Transverse colon (tissue), 4 donors: ENCODE results near the gene ETS2. TPM values are rescaled to one million over a fixed set of nuclear protein-coding genes. Genes with fewer than 3 reads are reported as not detected.

ENCODE experiments used
- DNase-seq: peaks from one replicate; pipeline ENCODE4 v3.0.0-alpha.2; 2019
- H3K27ac ChIP-seq, 4 donors: fragments of 200-600 bp; sonication (generic); 2 replicates each; pipeline ENCODE4 v1.5.1; 2016 to 2018; ENCODE audit warnings: inconsistent platforms in 4 of 4
- H3K27me3 ChIP-seq: fragments of 200-600 bp; sonication (generic); 2 replicates; pipeline ENCODE4 v1.5.1; 2017; ENCODE audit warnings: inconsistent platforms
- H3K36me3 ChIP-seq, 4 donors: fragments of 200-600 bp; sonication (generic); 2 replicates each; pipeline ENCODE4 v1.5.1; 2017 to 2019; ENCODE audit warnings: inconsistent platforms in 4 of 4
- H3K4me1 ChIP-seq, 4 donors: fragments of 200-600 bp; sonication (generic); 2 replicates each; pipeline ENCODE4 v1.5.1; 2017 to 2020; ENCODE audit warnings: inconsistent platforms in 4 of 4
- H3K4me3 ChIP-seq, 4 donors: fragments of 200-600 bp; sonication (generic); 1 replicate in 1 of 4; 2 replicates in 3 of 4; pipeline versions ENCODE4 v1.5.1 to v1.6.1; 2017 to 2019; ENCODE audit warnings: inconsistent platforms in 4 of 4
- H3K9me3 ChIP-seq, 2 donors: fragments of 200-600 bp; sonication (generic); 2 replicates each; pipeline ENCODE4 v1.5.1; 2017 to 2019; ENCODE audit warnings: inconsistent platforms in 2 of 2
- CTCF ChIP-seq, 5 experiments: fragments of 200-600 bp in 3 of 5; fragments of 450-650 bp in 2 of 5; sonication (generic) in 3 of 5; IDR thresholded peaks; 1 replicate in 2 of 5; 2 replicates in 3 of 5; pipeline ENCODE4 v1.5.1; 2016 to 2017; ENCODE audit warnings: antibody characterized with exemption in 5 of 5, inconsistent platforms in 3 of 5, mild to moderate bottlenecking in 2 of 5, moderate library complexity in 1 of 5
- EP300 ChIP-seq: sonication (generic); formaldehyde crosslinking; IDR thresholded peaks from one replicate; pipeline ENCODE4 v1.6.1; 2017; ENCODE audit warnings: antibody characterized with exemption, low read depth
- POLR2A ChIP-seq: fragments of 450-650 bp; IDR thresholded peaks from one replicate; pipeline ENCODE4 v1.6.1; 2016; ENCODE audit warnings: antibody characterized with exemption, mild to moderate bottlenecking, moderate library complexity
- POLR2AphosphoS5 ChIP-seq, 3 donors: sonication (generic); formaldehyde crosslinking; IDR thresholded peaks; one replicate each; pipeline ENCODE4 v1.6.1; 2016; ENCODE audit warnings: antibody characterized with exemption in 3 of 3
- WGBS, 2 donors: methylation state at CpG; one replicate each; pipeline ENCODE4 v1.1.5; 2018; ENCODE audit warnings: low coverage in 1 of 2; 5-methylcytosine and 5-hydroxymethylcytosine counted together
- in situ Hi-C, 4 donors: fragments of 200-750 bp; cut with MboI; loops; one replicate each; pipeline versions ENCODE4 v1.15.0 to v1.15.1; 2017; ENCODE audit warnings: low sequenced_read_pairs in 3 of 4, low pct_ligation_motif_present in 1 of 4, low pct_unique_long_range_greater_than_20kb in 1 of 4
- intact Hi-C: fragments of 100-400 bp; cut with DNase I; formaldehyde crosslinking; loops from one replicate; pipeline ENCODE4 v1.15.1; 2023; ENCODE audit warnings: low total_unique reads
- total RNA-seq, 4 donors: library from RNA; depleted of rRNA; stranded (reverse); fragments of >200 nt; gene quantifications; one replicate each; pipeline ENCODE4 v1.1.0, GENCODE V29; 2016

ETS2 gene
- total RNA-seq, 4 donors from 2014 or later: 55.1 to 174 (median 127) TPM

DNA sequence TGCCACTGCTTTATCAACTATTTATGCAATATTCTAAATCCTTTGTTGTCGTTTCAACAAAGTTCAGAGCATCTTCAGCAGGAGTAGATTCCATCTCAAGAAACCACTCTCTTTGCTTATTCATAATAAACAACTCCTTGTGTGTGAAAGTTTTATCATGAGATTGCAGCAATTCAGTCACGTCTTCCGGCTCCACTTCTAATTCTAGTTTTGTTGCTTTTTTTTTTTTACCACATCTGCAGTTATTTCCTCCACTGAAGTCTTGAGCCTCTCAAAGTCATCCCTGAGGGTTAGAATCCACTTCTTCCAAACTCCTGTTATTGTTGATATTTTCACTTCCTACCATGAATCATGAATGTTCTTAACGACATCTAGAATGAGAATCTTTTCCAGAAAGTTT, 14.8 kb upstream of the ETS2 start:
- Histone ChIP-seq H3K27me3 (no peaks in the 10 kb centered on the region), H3K4me3 (no peak overlapping the region), H3K36me3 (no peaks in the 10 kb centered on the region), H3K9me3 (no peaks in the 10 kb centered on the region), H3K27ac (peak overlapping the region; percentile 77 to 87 (median 84)), H3K4me1 (peaks cover 7 to 72% (median 42%) of the 10 kb centered on the region in 4 donors)
- WGBS, 2 donors: 27 to 28% methylated on average over 3 to 4 of the region's 4 CpGs
- intact Hi-C loops: no loop called here
- DNase-seq: no peak
- no peak for TF ChIP-seq CTCF (IDR thresholded peaks at IDR 0.05)
- no peak for TF ChIP-seq POLR2A
- TF ChIP-seq POLR2AphosphoS5 (IDR thresholded peaks at IDR 0.05): no peak
- no peak for TF ChIP-seq EP300
- in situ Hi-C loops: loop anchor here in 1 of 4 donors (10.0 kb wide), 1 partner anchor 56 kb away; no protein-coding TSS in a partner anchor

- Histone ChIP-seq H3K36me3 (no peaks in the 10 kb centered on the region), H3K4me3 (no peak overlapping the region), H3K27ac (peak overlapping the region in 3 of 4 donors; percentile 49 to 84 (median 64)), H3K4me1 (peaks cover 7 to 65% (median 38%) of the 10 kb centered on the region in 4 donors), H3K27me3 (no peaks in the 10 kb centered on the region), H3K9me3 (no peaks in the 10 kb centered on the region)
- WGBS, 2 donors: 81 to 88% methylated on average over 4 to 5 of the region's 5 CpGs
- intact Hi-C loops: no loop called here
- TF ChIP-seq POLR2AphosphoS5 (IDR thresholded peaks at IDR 0.05) (no peak), EP300 (no peak), POLR2A (no peak), CTCF (IDR thresholded peaks at IDR 0.05) (no peak)
- in situ Hi-C loops: loop anchor here in 1 of 4 donors (10.0 kb wide), 1 partner anchor 58 kb away; no protein-coding TSS in a partner anchor
- no peak for DNase-seq
Measured at GRCh38 chr21:38792676-38793459, 12.9 kb upstream of the ETS2 start.

DNA sequence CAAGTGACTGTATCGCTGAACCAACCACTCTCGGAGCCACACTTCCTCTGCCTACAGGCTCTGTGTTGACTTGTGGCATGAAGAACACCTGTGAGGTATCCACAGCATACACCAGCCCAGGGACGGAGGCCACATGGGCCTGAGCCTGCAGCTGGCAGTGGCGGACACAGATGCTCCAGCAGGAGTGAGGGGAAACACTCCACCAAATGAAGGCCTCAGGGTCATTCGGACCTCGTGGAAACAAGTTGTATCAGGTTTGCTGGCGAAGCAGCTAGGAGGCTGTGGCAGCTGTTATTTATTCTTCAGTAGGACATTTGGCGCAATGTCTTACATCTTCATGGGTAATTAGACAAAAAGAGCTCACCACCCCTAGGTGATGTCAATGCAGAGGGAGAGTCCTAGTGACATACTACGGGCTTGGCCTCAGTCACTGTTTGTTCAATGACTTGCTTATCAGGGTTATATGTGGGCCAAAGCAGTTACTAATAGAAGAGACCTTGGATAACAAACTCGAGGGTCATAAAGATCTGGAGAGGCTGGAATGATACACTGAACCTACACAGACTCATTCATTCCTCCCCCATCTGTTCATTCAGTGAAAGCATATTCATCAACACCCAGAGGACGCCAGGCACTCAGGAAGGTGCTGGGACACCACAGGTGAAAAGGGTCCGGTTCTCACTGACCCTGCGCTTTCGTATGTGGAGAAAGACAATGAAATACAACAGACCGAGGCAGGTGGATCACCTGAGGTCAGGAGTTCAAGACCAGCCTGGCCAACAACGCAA, 11.6 kb upstream of the ETS2 start:
- TF ChIP-seq POLR2A (no peak), CTCF (IDR thresholded peaks at IDR 0.05) (no peak), EP300 (no peak), POLR2AphosphoS5 (IDR thresholded peaks at IDR 0.05) (peak in 1 of 3 donors; percentile 24)
- Histone ChIP-seq H3K36me3 (no peaks in the 10 kb centered on the region), H3K4me3 (no peak overlapping the region), H3K27ac (peak overlapping the region in 3 of 4 donors; percentile 51 to 84 (median 64)), H3K27me3 (no peaks in the 10 kb centered on the region), H3K4me1 (peaks cover 6 to 65% (median 30%) of the 10 kb centered on the region in 4 donors), H3K9me3 (no peaks in the 10 kb centered on the region)
- 81% methylated on average over 16 of the region's 16 CpGs; no CpG with 5 or more reads in 1 of the 2 donors for WGBS, 2 donors
- in situ Hi-C loops (loop anchor here in 1 of 4 donors (10.0 kb wide), 1 partner anchor 59 kb away; no protein-coding TSS in a partner anchor), intact Hi-C loops (no loop called here)
- no peak for DNase-seq

DNA sequence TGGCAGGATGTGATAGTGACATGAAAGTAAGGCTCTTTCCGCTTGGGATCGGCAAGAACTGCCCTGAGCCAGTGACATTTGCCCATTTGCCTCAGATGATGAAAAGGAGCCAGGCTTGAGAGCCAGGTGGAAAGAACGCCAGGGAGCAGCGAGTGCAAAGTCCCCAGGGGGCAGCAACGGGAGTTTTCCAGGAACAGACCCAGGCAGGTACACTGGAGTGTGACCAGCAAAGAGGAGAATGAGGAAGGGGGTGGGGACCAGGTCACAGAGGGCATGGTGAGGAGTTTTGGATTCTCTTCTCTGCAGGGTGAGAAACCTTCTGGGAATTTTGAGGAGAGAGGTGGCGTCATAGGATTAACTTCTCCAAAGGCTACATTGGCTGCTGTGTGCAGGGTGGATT, 10.8 kb upstream of the ETS2 start:
- DNase-seq: no peak
- intact Hi-C loops: no loop called here
- Histone ChIP-seq H3K27me3 (no peaks in the 10 kb centered on the region), H3K4me3 (no peak overlapping the region), H3K27ac (peak overlapping the region in 2 of 4 donors; percentile 51 to 64), H3K4me1 (peaks cover 0 to 57% (median 22%) of the 10 kb centered on the region in 4 donors), H3K9me3 (no peaks in the 10 kb centered on the region), H3K36me3 (no peaks in the 10 kb centered on the region)
- WGBS, 2 donors: 84 to 100% methylated on average over 2 to 6 of the region's 6 CpGs
- in situ Hi-C loops: loop anchor here in 1 of 4 donors (10.0 kb wide), 1 partner anchor 60 kb away; no protein-coding TSS in a partner anchor
- TF ChIP-seq POLR2A: no peak
- TF ChIP-seq CTCF (IDR thresholded peaks at IDR 0.05): peak in 1 of 5 experiments; percentile 23
